Cortex of kidney (tissue), 1 donor: Measurements from ENCODE around the gene RIMS1.
"Not testable (repeated sequence)": the region's sequence is repeated elsewhere in the genome, so short reads cannot be mapped to it uniquely, and the experiment has no call there.

Experiments used
- DNase-seq: peaks from one replicate; lab custom pipeline; 2025; lab: John Stamatoyannopoulos, UW

Gene RIMS1

GRCh38 chr6:71977884-71978283 lies 91.5 kb downstream of the RIMS1 start:
- DNase-seq, result no peak

GRCh38 chr6:71979911-71980310 lies 93.6 kb downstream of the RIMS1 start:
- no peak for DNase-seq

DNA sequence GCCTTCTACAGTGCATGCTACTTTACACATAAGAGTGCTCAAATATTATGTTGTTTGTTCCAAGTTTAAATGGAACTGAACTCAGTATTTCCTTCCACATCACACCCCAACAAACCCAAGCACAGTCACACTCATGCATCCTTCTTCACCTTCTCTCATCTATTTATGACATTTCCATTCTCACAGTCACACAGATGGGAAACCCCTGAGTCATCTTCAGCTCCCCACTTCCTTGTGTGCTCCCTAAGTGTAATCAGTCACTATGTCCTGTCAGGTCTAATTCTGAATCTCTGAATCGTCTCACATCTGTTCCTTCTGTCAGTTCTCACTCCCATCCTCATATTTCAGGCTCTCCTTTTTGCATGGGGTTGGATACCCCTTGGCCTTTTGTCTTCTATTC lies 96.0 kb downstream of the RIMS1 start:
- no peak for DNase-seq

- no peak for DNase-seq
These were observed 96.8 kb downstream of the RIMS1 start for GRCh38 chr6:71983131-71983530.

GRCh38 chr6:71994705-71995271 lies 108.4 kb downstream of the RIMS1 start:
- no peak for DNase-seq

- DNase-seq, result no peak
These were observed 111.0 kb downstream of the RIMS1 start for GRCh38 chr6:71997341-71997740.

DNA sequence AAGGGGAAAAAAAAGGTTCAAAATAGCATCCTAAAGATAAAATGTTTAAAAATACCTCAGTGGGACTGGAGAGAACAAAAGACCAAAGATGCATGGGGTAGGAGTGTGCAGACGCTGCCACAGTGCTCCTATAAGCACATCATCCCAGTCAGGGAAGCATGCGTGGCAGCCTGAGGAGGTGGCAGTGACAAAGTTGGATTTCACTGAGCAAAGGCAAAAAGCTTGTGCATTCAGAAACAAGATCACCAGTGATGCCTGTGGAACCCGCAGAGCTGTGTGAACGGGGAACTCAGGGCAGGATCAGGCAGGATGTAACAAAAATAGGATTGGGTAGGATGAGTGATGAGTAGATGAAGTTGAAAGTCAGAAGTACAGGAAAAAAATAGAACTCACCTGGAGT lies 116.1 kb downstream of the RIMS1 start:
- DNase-seq, result no peak

DNA sequence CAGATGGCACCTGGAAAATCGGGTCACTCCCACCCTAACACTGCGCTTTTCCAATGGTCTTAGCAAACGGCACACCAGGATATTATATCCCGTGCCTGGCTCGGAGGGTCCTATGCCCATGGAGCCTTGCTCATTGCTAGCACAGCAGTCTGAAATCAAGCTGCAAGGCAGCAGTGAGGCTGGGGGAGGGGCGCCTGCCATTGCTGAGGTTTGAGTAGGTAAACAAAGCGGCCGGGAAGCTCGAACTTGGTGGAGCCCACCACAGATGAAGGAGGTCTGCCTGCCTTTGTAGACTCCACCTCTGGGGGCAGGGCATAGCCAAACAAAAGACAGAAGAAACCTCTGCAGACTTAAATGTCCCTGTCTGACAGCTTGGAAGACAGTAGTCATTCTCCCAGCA lies 120.2 kb downstream of the RIMS1 start:
- not testable (repeated sequence) for DNase-seq

DNA sequence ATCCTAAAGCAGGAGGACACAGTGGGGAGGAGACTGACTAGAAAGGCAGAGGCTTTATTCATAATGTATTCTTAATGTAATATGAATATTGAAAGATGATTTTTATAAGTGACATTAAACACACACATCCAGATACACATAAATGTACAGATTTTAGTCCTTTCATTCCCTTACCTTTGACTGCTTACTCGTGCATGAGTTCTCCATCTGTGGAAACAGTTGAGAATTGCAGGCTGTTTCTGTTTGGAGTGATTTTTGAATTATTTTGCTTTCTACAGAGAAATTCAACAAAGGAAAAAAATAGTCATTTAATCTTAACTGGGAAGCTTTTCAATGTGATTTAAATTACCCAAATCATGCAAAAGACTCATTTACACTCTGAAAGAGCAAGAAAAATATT lies 136.5 kb downstream of the RIMS1 start:
- no peak for DNase-seq

DNA sequence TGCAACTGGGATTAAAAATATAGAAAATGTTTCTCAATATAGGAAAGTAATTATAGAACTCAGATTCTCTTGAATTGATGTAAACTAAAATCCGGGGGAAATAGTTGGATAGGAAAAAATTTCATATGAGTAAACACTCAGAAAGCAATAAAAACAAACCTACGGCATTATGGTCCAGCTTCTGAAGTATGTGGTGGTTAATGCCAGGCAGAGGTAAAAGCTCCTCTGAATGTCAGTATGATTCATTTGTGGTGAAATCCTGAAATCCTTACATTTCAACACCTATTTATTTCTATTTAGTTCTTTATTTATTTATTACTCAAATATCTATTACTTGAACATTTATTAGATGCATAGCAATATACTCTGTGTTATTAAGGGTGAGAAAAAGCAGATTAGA lies 145.1 kb downstream of the RIMS1 start:
- no peak for DNase-seq

DNA sequence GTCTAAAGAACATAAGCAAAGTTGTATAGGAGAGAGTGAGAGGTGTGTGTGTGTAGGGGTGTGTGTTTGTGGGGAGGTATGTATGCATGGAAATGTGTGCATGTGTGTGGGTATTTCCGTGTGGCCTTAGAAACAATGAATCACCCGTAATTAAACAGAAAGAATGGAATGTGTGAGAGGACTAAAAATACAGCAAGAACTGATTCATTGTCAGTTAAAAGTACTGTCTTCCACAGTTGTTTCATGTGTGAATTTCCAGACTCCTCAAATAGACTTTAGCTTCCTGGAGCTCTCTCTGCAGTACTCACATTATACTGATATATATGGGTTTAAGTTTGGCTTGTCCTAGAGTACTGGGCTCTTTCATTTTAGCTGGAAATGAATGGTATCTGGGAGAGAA lies 145.7 kb downstream of the RIMS1 start:
- DNase-seq, result no peak

GRCh38 chr6:72035486-72035885 lies 149.1 kb downstream of the RIMS1 start:
- no peak for DNase-seq

- DNase-seq, result no peak
These were observed 149.6 kb downstream of the RIMS1 start for GRCh38 chr6:72035966-72036365.

DNA sequence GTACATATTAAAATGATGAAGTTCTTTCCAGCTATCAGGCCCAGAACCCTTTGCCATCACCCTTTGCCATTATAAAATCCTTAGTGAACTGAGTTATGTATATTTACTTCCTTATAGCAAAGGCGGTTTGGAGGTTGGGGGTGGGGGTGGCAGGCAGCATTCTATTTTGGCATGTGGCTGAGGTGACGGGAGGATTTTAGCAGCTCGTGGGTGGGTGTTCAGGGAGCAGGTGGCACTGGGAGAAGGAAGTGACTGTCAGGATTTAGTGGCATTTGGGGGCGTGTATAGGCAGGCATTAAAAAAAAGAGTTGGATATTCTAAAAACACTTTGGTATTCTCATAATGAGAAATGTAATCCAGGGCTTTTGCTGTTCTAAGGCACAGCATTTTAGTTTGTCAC lies 150.7 kb downstream of the RIMS1 start:
- no peak for DNase-seq

GRCh38 chr6:72040111-72040510 lies 153.8 kb downstream of the RIMS1 start:
- no peak for DNase-seq

DNA sequence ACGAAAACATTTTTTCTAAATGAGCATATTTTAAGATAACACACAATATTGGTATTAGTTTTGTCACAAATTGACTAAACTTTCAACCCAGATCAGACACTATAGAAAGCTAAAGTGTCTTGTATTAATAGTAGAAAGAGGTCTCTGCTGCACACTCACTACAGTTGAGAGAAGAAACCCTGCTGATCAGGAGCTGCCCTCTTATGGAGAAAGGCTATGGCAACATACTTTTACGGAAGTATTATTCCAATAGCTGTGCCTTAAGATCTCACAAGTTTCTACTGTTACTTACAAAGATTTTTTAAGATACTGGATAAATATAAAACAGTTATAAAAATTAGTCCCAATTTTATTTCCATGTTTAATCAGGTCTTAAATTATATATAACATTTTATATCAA lies 155.7 kb downstream of the RIMS1 start:
- DNase-seq, result no peak

GRCh38 chr6:72048080-72048479 lies 161.7 kb downstream of the RIMS1 start:
- no peak for DNase-seq

- DNase-seq, result no peak
These were observed 163.0 kb downstream of the RIMS1 start for GRCh38 chr6:72049376-72049775.

- no peak for DNase-seq
These were observed 174.9 kb downstream of the RIMS1 start for GRCh38 chr6:72061286-72061685.

- DNase-seq, result no peak
These were observed 178.1 kb downstream of the RIMS1 start for GRCh38 chr6:72064399-72064975.

GRCh38 chr6:72078096-72078495 lies 191.7 kb downstream of the RIMS1 start:
- DNase-seq, result no peak

- DNase-seq, result no peak
These were observed 194.1 kb downstream of the RIMS1 start for GRCh38 chr6:72080260-72080941.

- DNase-seq, result no peak
These were observed 195.5 kb downstream of the RIMS1 start for GRCh38 chr6:72081871-72082270.

GRCh38 chr6:72083976-72084375 lies 197.6 kb downstream of the RIMS1 start:
- no peak for DNase-seq
